ENCODE results near the gene SLC12A8.
A peak's percentile ranks its signal among the peaks of the same experiment; 100 is the strongest.

The SLC12A8 gene

GRCh38 chr3:125051715-125052581, 160.6 kb downstream of the SLC12A8 start:
- H3K36me3 ChIP-seq (ENCODE audit: control insufficient read depth, insufficient read depth, low read length) = peaks cover 3% of the 10 kb centered on the region
- no peak overlapping the region for H3K9ac ChIP-seq (ENCODE audit: low read length)
- H3K4me3 ChIP-seq (ENCODE audit: low read length) = peak overlapping the region; percentile 55
- no peaks in the 10 kb centered on the region for H3K27me3 ChIP-seq (ENCODE audit: control insufficient read depth, insufficient read depth, low read length)
- peaks cover 54% of the 10 kb centered on the region for H3K4me1 ChIP-seq (ENCODE audit: control insufficient read depth, insufficient read depth, low read length)
- H3K27ac ChIP-seq (ENCODE audit: low read depth, low read length) = peak overlapping the region; percentile 83

DNA sequence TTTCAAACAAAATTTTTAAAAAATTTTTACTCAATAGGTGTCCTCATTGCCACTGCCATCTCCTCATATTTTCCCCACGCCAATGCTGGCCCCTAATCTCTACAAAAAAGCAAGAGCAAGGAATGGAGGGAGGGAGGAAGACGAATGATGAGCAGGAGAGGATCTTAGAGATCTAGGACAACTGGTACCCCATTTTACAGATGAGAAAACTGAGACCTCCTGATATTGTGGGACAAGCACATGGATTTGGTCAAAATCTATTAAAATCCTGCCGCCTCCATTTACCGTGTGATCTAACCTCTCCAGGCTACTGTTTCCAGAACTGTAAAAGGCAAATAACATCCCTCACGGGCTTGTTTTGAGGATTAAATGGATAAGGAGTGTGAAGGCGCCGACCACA, 161.3 kb downstream of the SLC12A8 start:
- Histone ChIP-seq H3K36me3 (ENCODE audit: control insufficient read depth, insufficient read depth, low read length) (peaks cover 3% of the 10 kb centered on the region), H3K4me3 (ENCODE audit: low read length) (peak overlapping the region; percentile 55), H3K27ac (ENCODE audit: low read depth, low read length) (peak overlapping the region; percentile 83), H3K4me1 (ENCODE audit: control insufficient read depth, insufficient read depth, low read length) (peaks cover 48% of the 10 kb centered on the region), H3K9ac (ENCODE audit: low read length) (no peak overlapping the region), H3K27me3 (ENCODE audit: control insufficient read depth, insufficient read depth, low read length) (no peaks in the 10 kb centered on the region)

- H3K4me3 ChIP-seq (ENCODE audit: low read length) = no peak overlapping the region
- H3K4me1 ChIP-seq (ENCODE audit: control insufficient read depth, insufficient read depth, low read length) = peaks cover 52% of the 10 kb centered on the region
- H3K27me3 ChIP-seq (ENCODE audit: control insufficient read depth, insufficient read depth, low read length) = no peaks in the 10 kb centered on the region
- peaks cover 3% of the 10 kb centered on the region for H3K36me3 ChIP-seq (ENCODE audit: control insufficient read depth, insufficient read depth, low read length)
- no peak overlapping the region for H3K9ac ChIP-seq (ENCODE audit: low read length)
- no peak overlapping the region for H3K27ac ChIP-seq (ENCODE audit: low read depth, low read length)
Observed at GRCh38 chr3:125050488-125051090, 162.0 kb downstream of the SLC12A8 start.

DNA sequence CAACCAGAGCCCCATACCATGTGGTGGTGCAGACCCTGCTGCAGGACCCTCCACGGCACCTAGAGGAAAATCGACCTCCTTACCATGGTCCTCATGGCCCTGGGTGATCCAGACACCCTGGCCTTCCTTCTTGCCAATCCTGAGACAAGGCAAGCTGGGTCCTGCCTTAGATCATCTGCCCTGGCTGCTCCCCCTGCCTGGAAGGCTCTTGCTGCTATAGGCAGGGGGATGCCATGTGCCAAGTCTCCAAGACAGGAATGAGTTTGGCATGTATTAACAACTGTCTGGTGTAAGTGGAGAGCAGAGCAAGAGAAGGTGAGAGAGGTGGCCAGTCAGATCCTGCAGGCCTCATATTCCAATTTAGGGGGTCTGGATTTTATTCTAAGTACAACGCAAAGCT, 164.3 kb downstream of the SLC12A8 start:
- Histone ChIP-seq H3K4me3 (ENCODE audit: low read length) (no peak overlapping the region), H3K27ac (ENCODE audit: low read depth, low read length) (peak overlapping the region; percentile 45), H3K9ac (ENCODE audit: low read length) (no peak overlapping the region), H3K36me3 (ENCODE audit: control insufficient read depth, insufficient read depth, low read length) (peaks cover 3% of the 10 kb centered on the region), H3K27me3 (ENCODE audit: control insufficient read depth, insufficient read depth, low read length) (no peaks in the 10 kb centered on the region), H3K4me1 (ENCODE audit: control insufficient read depth, insufficient read depth, low read length) (peaks cover 64% of the 10 kb centered on the region)

GRCh38 chr3:125045965-125046364, 166.6 kb downstream of the SLC12A8 start:
- Histone ChIP-seq H3K36me3 (ENCODE audit: control insufficient read depth, insufficient read depth, low read length) (peaks cover 3% of the 10 kb centered on the region), H3K27ac (ENCODE audit: low read depth, low read length) (no peak overlapping the region), H3K27me3 (ENCODE audit: control insufficient read depth, insufficient read depth, low read length) (no peaks in the 10 kb centered on the region), H3K9ac (ENCODE audit: low read length) (no peak overlapping the region), H3K4me3 (ENCODE audit: low read length) (no peak overlapping the region), H3K4me1 (ENCODE audit: control insufficient read depth, insufficient read depth, low read length) (peaks cover 51% of the 10 kb centered on the region)

DNA sequence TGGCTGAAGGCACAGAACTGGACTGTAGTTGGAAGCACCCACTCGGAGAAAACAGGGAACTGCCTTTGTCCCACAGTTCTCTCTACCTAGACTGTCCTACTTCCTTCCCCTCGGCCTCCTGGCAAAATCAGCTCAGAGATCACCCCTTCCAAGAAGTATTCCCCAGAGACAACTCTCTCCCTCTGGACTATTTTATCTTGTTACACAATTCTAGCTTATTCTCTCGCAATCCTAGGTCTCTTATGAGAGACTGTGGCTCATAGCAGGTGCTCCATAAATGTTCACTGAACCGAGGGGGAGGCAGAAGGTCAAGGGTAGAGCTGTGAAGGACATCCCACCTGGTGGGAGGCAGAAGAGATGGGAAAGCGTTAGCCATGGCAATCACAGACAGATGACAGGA, 167.4 kb downstream of the SLC12A8 start:
- Histone ChIP-seq H3K9ac (ENCODE audit: low read length) (no peak overlapping the region), H3K36me3 (ENCODE audit: control insufficient read depth, insufficient read depth, low read length) (peaks cover 3% of the 10 kb centered on the region), H3K27me3 (ENCODE audit: control insufficient read depth, insufficient read depth, low read length) (no peaks in the 10 kb centered on the region), H3K4me1 (ENCODE audit: control insufficient read depth, insufficient read depth, low read length) (peaks cover 48% of the 10 kb centered on the region), H3K27ac (ENCODE audit: low read depth, low read length) (no peak overlapping the region), H3K4me3 (ENCODE audit: low read length) (no peak overlapping the region)

DNA sequence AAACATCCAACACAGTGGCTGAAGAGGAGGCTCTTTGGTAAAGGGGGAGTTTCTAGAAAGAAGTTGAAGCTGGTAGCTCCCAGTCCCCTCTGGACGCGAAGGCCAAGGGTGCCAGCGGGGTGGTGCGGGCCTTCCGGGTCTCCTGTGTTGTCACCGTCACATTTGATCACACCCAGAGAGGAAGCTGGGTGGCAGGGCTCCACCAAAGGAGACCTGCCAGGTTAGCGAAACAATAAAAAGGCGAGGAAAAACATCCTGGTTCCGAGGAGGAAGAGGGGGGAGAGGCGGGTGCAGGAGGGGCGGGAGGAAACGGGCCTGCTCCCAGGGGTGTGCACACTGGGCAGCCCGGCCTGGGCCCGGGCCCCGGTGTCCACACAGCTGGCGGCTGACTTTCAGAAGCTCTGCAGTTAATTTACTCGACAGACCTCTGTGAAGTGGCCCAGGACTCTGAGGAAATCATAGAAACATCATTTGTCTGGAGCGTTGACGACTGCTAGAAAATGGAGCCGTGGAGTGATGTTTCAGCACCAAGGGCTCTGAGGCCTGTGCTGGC, 168.9 kb downstream of the SLC12A8 start:
- no peaks in the 10 kb centered on the region for H3K27me3 ChIP-seq (ENCODE audit: control insufficient read depth, insufficient read depth, low read length)
- H3K4me1 ChIP-seq (ENCODE audit: control insufficient read depth, insufficient read depth, low read length) = peaks cover 52% of the 10 kb centered on the region
- H3K27ac ChIP-seq (ENCODE audit: low read depth, low read length) = peak overlapping the region; percentile 79
- H3K36me3 ChIP-seq (ENCODE audit: control insufficient read depth, insufficient read depth, low read length) = peaks cover 3% of the 10 kb centered on the region
- no peak overlapping the region for H3K4me3 ChIP-seq (ENCODE audit: low read length)
- H3K9ac ChIP-seq (ENCODE audit: low read length) = no peak overlapping the region

DNA sequence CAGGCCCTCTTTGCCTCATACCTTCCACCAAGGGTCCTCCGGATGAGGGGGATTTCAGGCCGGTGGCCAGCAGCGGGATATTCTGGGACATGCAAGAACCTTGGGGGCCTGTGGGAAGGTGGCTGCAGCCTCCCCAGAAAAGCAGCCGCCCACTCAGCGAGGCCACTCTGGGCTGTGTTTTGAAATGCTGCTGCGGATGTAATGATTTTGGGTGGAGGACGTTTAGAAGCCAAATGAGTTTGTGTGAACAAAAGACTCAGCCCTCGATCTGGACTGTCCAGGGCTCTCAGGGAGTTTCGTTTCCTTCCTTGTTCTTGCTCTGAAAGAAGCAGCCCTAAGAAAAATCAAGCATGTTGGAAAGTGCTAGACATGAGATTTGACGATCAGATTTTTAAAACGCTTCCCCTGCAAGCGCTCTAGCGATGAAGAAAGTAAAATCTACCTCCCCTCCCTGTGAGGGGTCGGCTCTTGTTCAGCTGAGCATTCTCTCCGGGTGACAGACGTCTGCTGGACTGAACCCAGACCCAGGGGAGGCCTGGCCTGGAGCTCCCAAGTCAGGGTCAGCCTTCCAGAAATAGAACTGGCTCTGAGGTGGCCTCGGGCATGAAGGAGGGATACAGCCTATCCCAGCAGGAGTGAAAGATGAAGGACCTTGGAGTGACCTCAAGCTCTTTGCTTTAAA, 169.7 kb downstream of the SLC12A8 start:
- H3K9ac ChIP-seq (ENCODE audit: low read length) = no peak overlapping the region
- H3K27me3 ChIP-seq (ENCODE audit: control insufficient read depth, insufficient read depth, low read length) = no peaks in the 10 kb centered on the region
- H3K4me1 ChIP-seq (ENCODE audit: control insufficient read depth, insufficient read depth, low read length) = peaks cover 44% of the 10 kb centered on the region
- no peak overlapping the region for H3K4me3 ChIP-seq (ENCODE audit: low read length)
- peak overlapping the region; percentile 79 for H3K27ac ChIP-seq (ENCODE audit: low read depth, low read length)
- peaks cover 3% of the 10 kb centered on the region for H3K36me3 ChIP-seq (ENCODE audit: control insufficient read depth, insufficient read depth, low read length)

DNA sequence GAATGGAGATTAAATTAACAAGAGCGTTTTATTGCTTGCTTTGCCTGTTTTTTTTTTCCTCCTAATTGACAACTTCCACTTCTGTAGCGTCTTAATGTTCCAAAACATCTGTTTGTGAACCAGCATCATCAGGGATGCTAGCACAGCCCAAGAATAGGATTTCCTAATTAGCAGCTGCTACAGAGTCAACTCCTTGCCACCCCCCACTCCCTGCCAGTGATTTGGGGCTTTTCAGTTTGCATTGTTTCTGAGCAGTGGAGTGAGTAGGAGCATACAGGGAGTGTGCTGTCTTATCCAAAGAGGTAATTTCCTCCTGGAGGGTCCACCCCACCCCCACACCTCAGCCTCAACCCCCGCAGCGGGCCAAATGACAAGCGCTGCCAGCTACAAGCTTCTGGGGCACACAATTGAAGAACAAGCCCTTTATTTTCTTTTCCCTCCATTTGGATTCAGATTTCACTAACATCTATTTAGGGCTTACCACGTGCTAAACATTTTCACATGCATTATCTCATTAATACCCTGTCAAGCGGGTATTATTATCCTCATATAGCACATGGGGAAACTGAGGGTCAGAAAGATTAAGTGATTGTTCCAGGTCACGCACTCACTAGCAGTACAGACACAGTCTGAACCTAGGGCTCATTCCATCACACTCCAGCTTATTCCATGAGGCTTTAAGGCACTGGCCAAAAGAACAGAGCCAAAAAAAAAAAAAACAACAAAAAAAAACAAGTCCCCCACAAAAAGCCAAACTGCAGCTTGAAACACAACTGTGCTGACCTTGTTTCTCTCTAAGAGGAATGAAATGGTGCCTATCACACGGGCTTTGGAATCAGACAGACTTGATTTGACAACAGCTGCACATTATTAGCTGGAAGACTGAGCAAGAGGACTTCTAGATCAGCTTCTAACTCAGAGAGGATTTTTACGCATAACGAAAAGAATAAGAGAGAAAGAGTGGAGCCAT, 173.1 kb downstream of the SLC12A8 start:
- no peaks in the 10 kb centered on the region for H3K36me3 ChIP-seq (ENCODE audit: control insufficient read depth, insufficient read depth, low read length)
- H3K9ac ChIP-seq (ENCODE audit: low read length) = no peak overlapping the region
- peaks cover 30% of the 10 kb centered on the region for H3K4me1 ChIP-seq (ENCODE audit: control insufficient read depth, insufficient read depth, low read length)
- peak overlapping the region; percentile 40 for H3K27ac ChIP-seq (ENCODE audit: low read depth, low read length)
- H3K4me3 ChIP-seq (ENCODE audit: low read length) = no peak overlapping the region
- no peaks in the 10 kb centered on the region for H3K27me3 ChIP-seq (ENCODE audit: control insufficient read depth, insufficient read depth, low read length)

DNA sequence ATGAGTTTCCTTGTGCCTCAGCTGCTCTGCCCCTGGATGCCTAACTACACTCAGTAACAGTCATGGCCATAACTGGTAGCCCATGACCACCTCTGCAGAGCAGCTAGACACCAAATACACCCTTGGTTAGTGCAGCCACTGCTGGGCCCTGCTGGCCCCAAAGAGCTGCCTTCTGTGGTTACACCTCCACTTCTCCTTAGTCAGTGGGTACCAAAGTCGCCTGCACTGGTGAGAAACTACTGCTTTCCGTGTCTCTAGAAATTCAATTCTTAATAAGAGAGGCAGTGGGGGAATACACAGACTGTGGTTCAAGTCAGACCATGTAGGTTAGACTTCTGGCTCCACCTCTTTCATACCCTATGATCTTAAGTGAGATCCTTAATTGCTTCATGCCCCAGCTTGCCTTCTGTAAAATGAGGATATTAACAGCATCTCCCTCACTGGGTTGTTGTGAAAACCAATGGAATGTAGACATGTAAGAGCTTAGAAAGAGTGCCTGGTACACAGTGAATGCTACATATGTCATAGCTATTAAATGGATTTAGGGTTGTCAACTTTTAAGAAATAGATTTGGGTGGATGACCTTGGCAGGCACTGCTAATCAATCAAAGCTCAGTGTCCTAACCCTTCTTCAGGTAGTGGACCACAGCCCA, 174.9 kb downstream of the SLC12A8 start:
- Histone ChIP-seq H3K27ac (ENCODE audit: low read depth, low read length) (no peak overlapping the region), H3K9ac (ENCODE audit: low read length) (no peak overlapping the region), H3K27me3 (ENCODE audit: control insufficient read depth, insufficient read depth, low read length) (no peaks in the 10 kb centered on the region), H3K4me1 (ENCODE audit: control insufficient read depth, insufficient read depth, low read length) (peaks cover 14% of the 10 kb centered on the region), H3K4me3 (ENCODE audit: low read length) (no peak overlapping the region), H3K36me3 (ENCODE audit: control insufficient read depth, insufficient read depth, low read length) (no peaks in the 10 kb centered on the region)

DNA sequence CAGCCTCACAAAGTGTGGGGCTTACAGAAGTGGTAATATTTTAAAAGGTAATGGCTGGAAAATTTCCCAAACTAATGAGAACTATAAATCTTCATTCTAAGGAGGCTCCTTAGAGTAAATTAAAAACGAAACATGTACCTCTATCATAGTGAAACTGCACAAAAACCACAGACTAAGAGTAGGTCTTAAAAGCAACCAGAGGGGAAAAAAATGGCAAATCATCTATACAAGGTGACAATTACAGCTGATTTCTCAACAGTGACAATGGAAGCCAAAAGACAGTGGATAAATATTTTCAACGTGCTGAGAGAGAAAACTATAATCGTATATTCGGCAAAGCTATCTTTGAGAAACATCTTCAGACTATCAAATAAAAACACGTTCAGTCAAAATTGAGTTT, 177.3 kb downstream of the SLC12A8 start:
- H3K36me3 ChIP-seq (ENCODE audit: control insufficient read depth, insufficient read depth, low read length) = no peaks in the 10 kb centered on the region
- peaks cover 11% of the 10 kb centered on the region for H3K4me1 ChIP-seq (ENCODE audit: control insufficient read depth, insufficient read depth, low read length)

More for the DNA sequence above, 177.3 kb downstream of the SLC12A8 start:
- no peak overlapping the region for H3K4me3 ChIP-seq (ENCODE audit: low read length)
- no peak overlapping the region for H3K27ac ChIP-seq (ENCODE audit: low read depth, low read length)
- H3K27me3 ChIP-seq (ENCODE audit: control insufficient read depth, insufficient read depth, low read length) = no peaks in the 10 kb centered on the region
- no peak overlapping the region for H3K9ac ChIP-seq (ENCODE audit: low read length)
